Caco-2 (cell line): ENCODE data around the gene KCNG4. TPM values are rescaled to one million over a fixed set of nuclear protein-coding genes. Genes with fewer than 3 reads are reported as not detected.

Source experiments
- BruUV-seq: library from RNA; stranded (reverse); fragments of 400-500 nt; replicated peaks from 2 replicates; lab custom pipeline; 2021; lab: Mats Ljungman, UMichigan
- CTCF ChIA-PET: fragments of 300-600 bp; sonication (Branson Sonifier 250); formaldehyde crosslinking; loops from one replicate; lab custom pipeline; 2022; ENCODE audit warnings: antibody characterized with exemption; lab: Charles Lee
- POLR2A ChIA-PET: fragments of 300-600 bp; sonication (Branson Sonifier 250); formaldehyde crosslinking; loops from one replicate; lab custom pipeline; 2022; ENCODE audit warnings: antibody characterized with exemption; lab: Charles Lee
- DNase-seq, 2 experiments: peaks; one replicate each; pipeline versions ENCODE4 v3.0.0 to v3.0.0-alpha.2; 2020 to 2022
- H3K27me3 ChIP-seq: replicated peaks from 2 replicates; pipeline ENCODE4 v1.6.0; 2011; ENCODE audit warnings: low read length; ENCODE audit not compliant: control insufficient read depth, insufficient read depth
- H3K36me3 ChIP-seq: 2 replicates; pipeline ENCODE4 v1.5.1; 2011; ENCODE audit warnings: low read length; ENCODE audit not compliant: control insufficient read depth, insufficient read depth
- H3K4me1 ChIP-seq: fragments of 250-450 bp; sonication (Bioruptor Pico); 2 replicates; pipeline ENCODE4 v1.5.1; 2020; ENCODE audit warnings: mild to moderate bottlenecking
- H3K4me3 ChIP-seq: 2 replicates; pipeline ENCODE4 v1.5.1; 2011; ENCODE audit warnings: low read depth, mild to moderate bottlenecking, control low read depth, low read length
- H3K9me3 ChIP-seq: fragments of 250-450 bp; sonication (Bioruptor Pico); 2 replicates; pipeline ENCODE4 v1.5.1; 2020; ENCODE audit warnings: mild to moderate bottlenecking, moderate library complexity
- H3K27ac Mint-ChIP-seq: one replicate; pipeline ENCODE4 v1.8.0; 2022; ENCODE audit warnings: mixed read lengths; ENCODE audit not compliant: unreplicated experiment
- H3K27me3 Mint-ChIP-seq: one replicate; pipeline ENCODE4 v1.8.0; 2022; ENCODE audit warnings: mixed read lengths; ENCODE audit not compliant: insufficient read depth, unreplicated experiment
- H3K36me3 Mint-ChIP-seq: one replicate; pipeline ENCODE4 v1.8.0; 2022; ENCODE audit warnings: mild to moderate bottlenecking, mixed read lengths; ENCODE audit not compliant: insufficient read depth, unreplicated experiment
- H3K4me1 Mint-ChIP-seq: one replicate; pipeline ENCODE4 v1.8.0; 2022; ENCODE audit warnings: low read depth, mixed read lengths; ENCODE audit not compliant: unreplicated experiment
- H3K4me3 Mint-ChIP-seq: one replicate; pipeline ENCODE4 v1.8.0; 2022; ENCODE audit warnings: mild to moderate bottlenecking, moderate library complexity, mixed read lengths; ENCODE audit not compliant: unreplicated experiment
- H3K9me3 Mint-ChIP-seq: one replicate; pipeline ENCODE4 v1.8.0; 2022; ENCODE audit warnings: mixed read lengths; ENCODE audit not compliant: unreplicated experiment
- intact Hi-C: fragments of 100-400 bp; cut with micrococcal nuclease; formaldehyde crosslinking; loops from one replicate; pipeline ENCODE4 v1.10.0; 2022; ENCODE audit not compliant: unreplicated experiment
- total RNA-seq: library from RNA; stranded (reverse); gene quantifications from 2 replicates; pipeline ENCODE4 v1.2.3, GENCODE V29; 2022
- TF ChIP-seq, protein P1 (sequence below), 2 experiments: fragments of 200-600 bp in 1 of 2; IDR thresholded peaks; 1 replicate in 1 of 2; 2 replicates in 1 of 2; pipeline versions ENCODE4 v1.5.1 to v1.8.0; 2011 to 2022; ENCODE audit warnings: antibody characterized with exemption in 1 of 2, control low read depth in 1 of 2, inconsistent platforms in 1 of 2, low read depth in 1 of 2, low read length in 1 of 2, mild to moderate bottlenecking in 1 of 2, moderate library complexity in 1 of 2; ENCODE audit not compliant: insufficient read depth in 1 of 2, severe bottlenecking in 1 of 2, unreplicated experiment in 1 of 2

KCNG4 gene
- total RNA-seq, 1 experiment from 2014 or later, result not detected

GRCh38 chr16:84245956-84246678 lies 6.3 kb upstream of the KCNG4 start:
- peaks cover 19% of the 10 kb centered on the region for H3K27me3 Mint-ChIP-seq
- no peak for DNase-seq
- H3K36me3 Mint-ChIP-seq, result no peaks in the 10 kb centered on the region
- Histone ChIP-seq H3K9me3 (no peaks in the 10 kb centered on the region), H3K4me3 (no peak overlapping the region), H3K4me1 (no peaks in the 10 kb centered on the region), H3K27me3 (peaks cover 2% of the 10 kb centered on the region), H3K36me3 (no peaks in the 10 kb centered on the region)
- ChIA-PET CTCF (interaction anchor here (0.6 to 1.6 kb wide), 2 partner anchors 38 to 59 kb away, joined by 3 to 4 read pairs; partner anchors contain the start of gene TAF1C), POLR2A (no interaction called here)
- peaks cover 9% of the 10 kb centered on the region for H3K4me1 Mint-ChIP-seq
- intact Hi-C loops, result no loop called here
- H3K4me3 Mint-ChIP-seq, result no peak overlapping the region
- no peak overlapping the region for H3K27ac Mint-ChIP-seq
- TF ChIP-seq, protein P1, sequence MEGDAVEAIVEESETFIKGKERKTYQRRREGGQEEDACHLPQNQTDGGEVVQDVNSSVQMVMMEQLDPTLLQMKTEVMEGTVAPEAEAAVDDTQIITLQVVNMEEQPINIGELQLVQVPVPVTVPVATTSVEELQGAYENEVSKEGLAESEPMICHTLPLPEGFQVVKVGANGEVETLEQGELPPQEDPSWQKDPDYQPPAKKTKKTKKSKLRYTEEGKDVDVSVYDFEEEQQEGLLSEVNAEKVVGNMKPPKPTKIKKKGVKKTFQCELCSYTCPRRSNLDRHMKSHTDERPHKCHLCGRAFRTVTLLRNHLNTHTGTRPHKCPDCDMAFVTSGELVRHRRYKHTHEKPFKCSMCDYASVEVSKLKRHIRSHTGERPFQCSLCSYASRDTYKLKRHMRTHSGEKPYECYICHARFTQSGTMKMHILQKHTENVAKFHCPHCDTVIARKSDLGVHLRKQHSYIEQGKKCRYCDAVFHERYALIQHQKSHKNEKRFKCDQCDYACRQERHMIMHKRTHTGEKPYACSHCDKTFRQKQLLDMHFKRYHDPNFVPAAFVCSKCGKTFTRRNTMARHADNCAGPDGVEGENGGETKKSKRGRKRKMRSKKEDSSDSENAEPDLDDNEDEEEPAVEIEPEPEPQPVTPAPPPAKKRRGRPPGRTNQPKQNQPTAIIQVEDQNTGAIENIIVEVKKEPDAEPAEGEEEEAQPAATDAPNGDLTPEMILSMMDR (IDR thresholded peaks at IDR 0.05; ENCODE audit: insufficient read depth in 1 of 2, low read depth in 1 of 2, low read length in 1 of 2, severe bottlenecking in 1 of 2, unreplicated experiment in 1 of 2), result no peak
- no TSS peak for BruUV-seq
- H3K9me3 Mint-ChIP-seq, result no peaks in the 10 kb centered on the region

- Histone ChIP-seq H3K4me1 (no peaks in the 10 kb centered on the region), H3K36me3 (no peaks in the 10 kb centered on the region), H3K9me3 (no peaks in the 10 kb centered on the region), H3K27me3 (peaks cover 4% of the 10 kb centered on the region), H3K4me3 (no peak overlapping the region)
- BruUV-seq, result no TSS peak
- no peaks in the 10 kb centered on the region for H3K9me3 Mint-ChIP-seq
- H3K36me3 Mint-ChIP-seq, result no peaks in the 10 kb centered on the region
- peaks cover 9% of the 10 kb centered on the region for H3K4me1 Mint-ChIP-seq
- ChIA-PET POLR2A (no interaction called here), CTCF (interaction anchor here (1.0 kb wide), 1 partner anchor 58 kb away, joined by 3 read pairs; the partner anchor contains the start of gene TAF1C)
- TF ChIP-seq, protein P1 (IDR thresholded peaks at IDR 0.05; ENCODE audit: insufficient read depth in 1 of 2, low read depth in 1 of 2, low read length in 1 of 2, severe bottlenecking in 1 of 2, unreplicated experiment in 1 of 2), result no peak
- intact Hi-C loops, result no loop called here
- H3K27ac Mint-ChIP-seq, result no peak overlapping the region
- peaks cover 28% of the 10 kb centered on the region for H3K27me3 Mint-ChIP-seq
- H3K4me3 Mint-ChIP-seq, result no peak overlapping the region
- DNase-seq, result no peak
These were observed 4.9 kb upstream of the KCNG4 start for GRCh38 chr16:84244728-84245127.

DNA sequence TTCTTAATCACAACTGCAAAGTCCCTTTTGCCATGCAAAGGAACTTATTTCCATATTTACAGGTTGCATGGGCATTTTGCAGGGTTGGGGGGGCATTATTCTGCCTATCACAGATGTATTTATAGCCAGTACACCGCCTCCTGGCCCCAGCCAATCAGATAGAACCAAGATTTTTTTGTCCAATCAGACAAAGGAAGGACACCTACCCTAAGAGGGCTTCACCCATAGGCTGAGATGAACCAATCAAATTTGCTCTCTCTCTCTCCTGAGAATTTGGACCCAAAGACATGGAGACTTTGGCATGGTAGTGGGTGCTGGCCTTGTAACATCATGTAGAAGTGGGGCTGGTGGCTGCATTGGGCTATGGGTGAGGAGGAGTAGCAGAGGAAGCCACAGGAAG lies 3.9 kb upstream of the KCNG4 start:
- Histone ChIP-seq H3K36me3 (no peaks in the 10 kb centered on the region), H3K4me3 (no peak overlapping the region), H3K4me1 (no peaks in the 10 kb centered on the region), H3K27me3 (peaks cover 2% of the 10 kb centered on the region), H3K9me3 (no peaks in the 10 kb centered on the region)
- H3K27ac Mint-ChIP-seq, result no peak overlapping the region
- peaks cover 9% of the 10 kb centered on the region for H3K4me1 Mint-ChIP-seq
- BruUV-seq, result no TSS peak
- H3K36me3 Mint-ChIP-seq, result no peaks in the 10 kb centered on the region
- POLR2A ChIA-PET, result no interaction called here
- CTCF ChIA-PET, result interaction anchor here (1.0 kb wide), 1 partner anchor 57 kb away, joined by 3 read pairs; the partner anchor contains the start of gene TAF1C
- DNase-seq, result no peak
- intact Hi-C loops, result no loop called here
- peaks cover 37% of the 10 kb centered on the region for H3K27me3 Mint-ChIP-seq
- H3K4me3 Mint-ChIP-seq, result no peak overlapping the region
- H3K9me3 Mint-ChIP-seq, result no peaks in the 10 kb centered on the region
- TF ChIP-seq, protein P1 (IDR thresholded peaks at IDR 0.05; ENCODE audit: insufficient read depth in 1 of 2, low read depth in 1 of 2, low read length in 1 of 2, severe bottlenecking in 1 of 2, unreplicated experiment in 1 of 2), result no peak
